Hepatocyte (in vitro differentiated cells): Measurements from ENCODE around the gene DIP2B.

ENCODE experiments used
- EZH2 ChIP-seq: fragments of 200-600 bp; sonication (generic); IDR thresholded peaks from 2 replicates; pipeline ENCODE4 v1.6.1; 2016; ENCODE audit warnings: antibody characterized with exemption, mild to moderate bottlenecking, borderline replicate concordance
- TF ChIP-seq, protein P1 (sequence below): fragments of 200-600 bp; sonication (generic); IDR thresholded peaks from 2 replicates; pipeline ENCODE4 v1.5.1; 2016; ENCODE audit warnings: antibody characterized with exemption, mild to moderate bottlenecking; ENCODE audit not compliant: poor library complexity

DNA sequence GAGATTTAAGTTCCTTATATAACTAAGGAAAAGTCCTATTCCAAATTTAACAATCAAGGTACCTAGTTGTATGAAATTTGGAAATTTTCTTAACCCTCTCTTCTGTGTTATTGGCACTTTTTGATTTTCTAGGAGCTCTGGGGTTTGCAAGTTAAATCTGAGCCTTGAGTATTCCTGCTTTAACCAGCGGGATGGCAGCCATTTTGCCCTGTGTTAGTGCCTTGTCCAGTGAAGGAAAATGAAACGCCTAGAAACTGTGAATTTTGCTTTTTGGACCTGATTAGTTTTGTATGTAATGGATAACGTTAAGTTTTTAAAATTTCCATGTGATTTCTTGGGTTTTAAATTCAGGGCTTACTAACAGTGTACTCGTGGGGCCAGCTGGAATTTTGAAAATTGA lies 45.1 kb downstream of the DIP2B start:
- TF ChIP-seq, protein P1, sequence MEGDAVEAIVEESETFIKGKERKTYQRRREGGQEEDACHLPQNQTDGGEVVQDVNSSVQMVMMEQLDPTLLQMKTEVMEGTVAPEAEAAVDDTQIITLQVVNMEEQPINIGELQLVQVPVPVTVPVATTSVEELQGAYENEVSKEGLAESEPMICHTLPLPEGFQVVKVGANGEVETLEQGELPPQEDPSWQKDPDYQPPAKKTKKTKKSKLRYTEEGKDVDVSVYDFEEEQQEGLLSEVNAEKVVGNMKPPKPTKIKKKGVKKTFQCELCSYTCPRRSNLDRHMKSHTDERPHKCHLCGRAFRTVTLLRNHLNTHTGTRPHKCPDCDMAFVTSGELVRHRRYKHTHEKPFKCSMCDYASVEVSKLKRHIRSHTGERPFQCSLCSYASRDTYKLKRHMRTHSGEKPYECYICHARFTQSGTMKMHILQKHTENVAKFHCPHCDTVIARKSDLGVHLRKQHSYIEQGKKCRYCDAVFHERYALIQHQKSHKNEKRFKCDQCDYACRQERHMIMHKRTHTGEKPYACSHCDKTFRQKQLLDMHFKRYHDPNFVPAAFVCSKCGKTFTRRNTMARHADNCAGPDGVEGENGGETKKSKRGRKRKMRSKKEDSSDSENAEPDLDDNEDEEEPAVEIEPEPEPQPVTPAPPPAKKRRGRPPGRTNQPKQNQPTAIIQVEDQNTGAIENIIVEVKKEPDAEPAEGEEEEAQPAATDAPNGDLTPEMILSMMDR, result no peak
- no peak for TF ChIP-seq EZH2
